NCI-H748 (cell line): ENCODE results near the gene NANOS1.
"Not testable (repeated sequence)": the region's sequence is repeated elsewhere in the genome, so short reads cannot be mapped to it uniquely, and the experiment has no call there.

ENCODE experiments used
- DNase-seq: peaks from one replicate; lab custom pipeline; 2025; ENCODE audit not compliant: unreplicated experiment; lab: John Stamatoyannopoulos, UW

The NANOS1 gene

DNA sequence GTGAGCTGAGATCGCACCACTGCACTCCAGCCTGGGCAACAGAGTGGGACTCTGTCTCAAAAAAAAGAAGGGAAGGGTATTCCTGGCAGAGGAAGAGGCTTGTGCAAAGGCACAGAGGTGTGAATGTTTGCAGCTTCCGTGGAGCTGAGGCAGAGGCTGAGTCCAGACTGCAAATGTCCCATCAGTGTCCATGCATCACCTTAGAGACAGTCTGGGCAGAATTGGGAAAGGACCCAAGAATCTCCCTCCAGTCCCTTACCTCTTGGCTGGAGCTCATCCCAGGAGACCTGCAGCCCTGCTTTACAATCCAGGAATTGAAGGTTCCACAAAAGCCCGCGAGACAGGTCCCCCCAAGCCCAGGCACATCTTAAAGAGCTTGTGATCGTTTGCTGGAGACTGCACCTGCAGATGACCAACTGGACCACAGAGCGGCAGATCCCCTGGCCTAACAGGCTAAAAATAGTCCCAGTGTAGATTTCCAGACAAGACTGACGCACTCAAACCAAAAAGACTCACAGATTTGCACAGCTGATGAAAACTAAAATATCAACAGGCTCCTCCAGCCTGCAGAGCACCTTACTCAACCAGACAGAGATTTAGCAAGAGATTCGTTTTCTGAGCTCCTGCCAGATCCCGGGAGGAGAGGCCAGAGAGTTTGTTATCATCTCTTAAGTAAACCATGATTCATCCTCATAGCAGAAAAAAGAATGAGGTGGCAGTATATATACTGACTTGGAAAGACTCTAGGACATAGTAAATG is 22.9 kb upstream of the NANOS1 start:
- DNase-seq = no peak

DNA sequence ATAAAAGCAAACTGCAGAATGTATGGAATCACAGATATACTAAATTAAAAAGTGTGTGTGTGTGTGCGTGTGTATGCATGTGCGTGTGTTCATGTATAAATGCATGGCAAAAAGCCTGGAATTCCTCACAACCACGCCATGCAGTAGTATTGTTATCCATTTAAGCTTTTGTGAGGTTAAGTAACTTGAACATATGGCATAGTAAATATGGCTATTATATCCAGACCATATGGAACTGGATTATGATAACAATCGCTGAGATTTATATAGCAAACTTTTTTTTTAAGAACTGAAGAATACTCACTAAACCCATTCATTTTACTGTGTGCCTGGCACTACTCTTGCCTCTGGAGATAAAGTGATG is 22.3 kb upstream of the NANOS1 start:
- DNase-seq = no peak

- no peak for DNase-seq
Measured at GRCh38 chr10:119020627-119020946, 8.9 kb upstream of the NANOS1 start.

- DNase-seq = no peak
Measured at GRCh38 chr10:119022846-119023552, 6.5 kb upstream of the NANOS1 start.

DNA sequence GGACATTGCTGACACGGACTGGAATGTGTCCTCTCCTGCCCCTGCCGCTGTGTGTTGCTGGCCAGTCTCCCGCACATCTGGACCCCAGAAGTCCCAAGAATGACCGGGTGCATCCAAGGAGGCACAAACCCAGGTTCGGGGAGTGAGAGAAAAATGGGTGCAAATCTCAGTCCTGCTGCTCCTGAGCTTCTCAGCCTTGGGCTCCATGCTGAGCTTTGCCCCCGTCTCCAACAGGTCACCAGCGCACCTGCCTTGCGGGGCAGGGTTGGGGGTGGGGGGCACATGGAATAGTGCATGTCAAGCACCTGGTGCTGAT is 6.0 kb upstream of the NANOS1 start:
- DNase-seq = no peak

DNA sequence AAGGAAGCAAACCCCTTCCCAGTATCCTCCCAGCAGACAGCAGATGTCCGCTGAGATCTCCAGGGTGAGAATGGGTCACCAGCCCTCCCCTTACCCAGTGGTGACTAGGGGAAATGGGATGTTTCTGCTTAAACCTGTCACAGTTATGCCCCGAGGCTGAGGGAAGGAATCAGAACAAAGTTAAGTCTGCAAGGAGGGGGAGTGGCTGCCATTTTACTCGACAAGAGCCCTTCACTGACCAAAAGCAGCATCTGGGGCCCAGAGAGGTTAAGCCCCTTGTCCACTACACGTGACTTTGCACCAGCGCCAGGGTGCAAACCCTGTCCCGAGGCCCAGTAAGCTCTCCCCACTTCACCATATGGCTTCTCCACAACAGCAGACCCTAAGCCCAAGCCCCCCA is 4.6 kb upstream of the NANOS1 start:
- no peak for DNase-seq

- DNase-seq = peak; percentile 22
Measured at GRCh38 chr10:119025336-119025735, 4.2 kb upstream of the NANOS1 start.

DNA sequence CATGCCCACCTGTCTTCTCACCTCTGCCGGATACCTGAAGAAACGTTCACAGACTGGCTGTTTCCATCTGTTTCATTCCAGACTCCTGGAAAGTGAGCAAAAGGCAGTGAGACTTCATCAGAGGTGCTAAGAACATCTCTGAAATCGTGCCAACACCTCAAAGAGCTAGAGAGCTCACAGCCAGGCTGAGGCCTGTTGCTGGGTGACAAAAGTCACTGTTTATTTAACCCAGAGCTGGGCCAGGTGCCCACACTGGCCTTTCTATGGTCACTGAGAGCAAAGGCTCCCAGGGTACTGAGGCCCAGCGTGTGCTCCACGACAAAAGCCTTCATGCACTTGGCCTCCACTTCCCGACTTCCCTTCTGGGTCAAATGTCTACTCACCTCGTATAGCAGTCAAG is 3.7 kb upstream of the NANOS1 start:
- DNase-seq = peak; percentile 27

DNA sequence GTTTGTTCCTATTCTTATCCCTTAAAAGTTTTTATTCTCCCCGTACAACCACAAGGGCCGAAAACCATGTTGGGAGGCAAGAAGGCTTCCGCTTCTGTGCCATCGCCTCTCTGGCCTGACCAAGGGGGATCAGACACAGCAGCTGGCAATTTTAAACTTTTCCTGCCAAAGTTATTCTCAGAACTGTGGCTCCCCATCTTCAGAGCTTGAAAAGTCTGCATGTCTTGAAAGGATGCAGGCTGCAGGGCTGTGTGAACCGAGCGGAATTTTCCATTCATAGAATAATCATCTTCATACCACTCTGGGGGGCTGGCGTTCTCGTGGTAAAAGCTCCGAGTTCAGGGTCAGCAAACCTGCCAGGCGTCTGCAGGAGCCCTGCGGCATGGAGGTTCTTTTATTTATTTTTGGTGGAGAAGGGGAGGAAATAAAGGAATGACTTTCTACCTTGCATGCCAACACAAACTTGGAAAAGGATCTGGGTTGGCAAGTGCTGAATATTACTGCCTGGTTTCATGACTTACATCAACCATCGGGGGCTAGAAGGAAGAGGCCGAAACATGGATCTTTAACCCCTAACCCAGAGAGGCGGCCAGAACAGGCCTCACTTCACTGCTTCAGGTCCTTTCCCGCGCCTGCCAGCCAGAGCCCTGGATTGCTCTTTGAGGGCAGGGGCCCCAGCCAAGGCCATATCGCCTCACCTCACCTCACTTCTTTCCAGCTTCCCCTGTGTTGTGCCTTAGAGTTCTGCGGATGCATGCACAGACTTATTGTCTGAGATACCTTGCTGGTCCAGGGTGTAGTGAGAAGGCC is 3.0 kb upstream of the NANOS1 start:
- DNase-seq = no peak

DNA sequence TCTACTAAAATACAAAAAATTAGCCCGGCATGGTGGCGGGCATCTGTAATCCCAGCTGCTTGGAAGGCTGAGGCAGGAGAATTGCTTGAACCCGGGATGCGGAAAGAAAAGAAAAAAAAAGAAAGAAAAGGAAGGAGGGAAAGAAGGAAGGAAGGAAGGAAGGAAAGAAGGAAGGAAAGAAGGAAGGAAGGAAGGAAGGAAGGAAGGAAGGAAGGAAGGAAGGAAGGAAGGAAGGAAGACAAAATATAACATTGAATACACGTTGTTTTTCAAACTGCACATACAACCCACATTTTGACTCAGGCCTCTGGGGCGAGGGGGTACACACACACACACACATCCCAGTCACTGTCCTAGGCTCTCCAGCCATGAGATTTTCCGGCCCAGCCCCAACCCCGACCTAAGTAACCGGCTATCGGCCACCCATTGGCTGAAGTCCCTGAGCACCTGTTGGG is 1.0 kb upstream of the NANOS1 start:
- DNase-seq = not testable (repeated sequence)

DNA sequence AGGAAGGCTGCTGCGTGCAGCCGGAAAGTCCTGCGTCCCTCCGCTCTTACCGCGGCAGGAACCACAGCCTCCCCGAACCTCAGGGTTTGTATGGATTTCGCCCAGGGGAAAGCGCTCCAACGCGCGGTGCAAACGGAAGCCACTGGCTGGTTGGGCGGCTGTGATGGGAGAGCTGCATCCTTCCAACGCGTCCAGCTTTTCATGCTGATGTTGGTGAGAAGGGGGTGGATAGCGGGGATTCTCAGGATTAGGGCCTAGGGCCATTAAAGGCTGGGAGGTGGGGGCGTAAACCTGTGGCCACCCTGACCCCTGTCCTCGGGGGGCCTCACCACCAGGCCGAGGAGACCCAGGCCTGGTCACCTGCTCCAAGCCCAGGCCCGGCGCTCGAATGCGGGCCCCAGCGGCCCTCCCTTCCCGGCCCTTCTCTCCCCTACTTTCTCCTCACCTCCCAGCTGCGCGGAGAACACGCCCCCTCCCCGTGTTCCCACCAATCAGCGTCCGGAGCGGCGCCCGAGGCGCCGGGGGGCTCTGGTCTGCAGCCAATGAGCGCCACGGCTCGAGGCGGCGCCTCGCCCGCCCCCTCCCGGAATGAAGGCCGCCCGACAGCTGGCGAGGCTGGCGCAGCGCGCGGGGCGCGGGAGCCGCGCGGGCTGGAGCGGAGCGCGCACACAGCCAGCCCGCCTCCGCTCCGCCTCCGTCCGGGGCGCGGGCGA is 458 bp upstream of the NANOS1 start:
- DNase-seq = peak; percentile 93

DNA sequence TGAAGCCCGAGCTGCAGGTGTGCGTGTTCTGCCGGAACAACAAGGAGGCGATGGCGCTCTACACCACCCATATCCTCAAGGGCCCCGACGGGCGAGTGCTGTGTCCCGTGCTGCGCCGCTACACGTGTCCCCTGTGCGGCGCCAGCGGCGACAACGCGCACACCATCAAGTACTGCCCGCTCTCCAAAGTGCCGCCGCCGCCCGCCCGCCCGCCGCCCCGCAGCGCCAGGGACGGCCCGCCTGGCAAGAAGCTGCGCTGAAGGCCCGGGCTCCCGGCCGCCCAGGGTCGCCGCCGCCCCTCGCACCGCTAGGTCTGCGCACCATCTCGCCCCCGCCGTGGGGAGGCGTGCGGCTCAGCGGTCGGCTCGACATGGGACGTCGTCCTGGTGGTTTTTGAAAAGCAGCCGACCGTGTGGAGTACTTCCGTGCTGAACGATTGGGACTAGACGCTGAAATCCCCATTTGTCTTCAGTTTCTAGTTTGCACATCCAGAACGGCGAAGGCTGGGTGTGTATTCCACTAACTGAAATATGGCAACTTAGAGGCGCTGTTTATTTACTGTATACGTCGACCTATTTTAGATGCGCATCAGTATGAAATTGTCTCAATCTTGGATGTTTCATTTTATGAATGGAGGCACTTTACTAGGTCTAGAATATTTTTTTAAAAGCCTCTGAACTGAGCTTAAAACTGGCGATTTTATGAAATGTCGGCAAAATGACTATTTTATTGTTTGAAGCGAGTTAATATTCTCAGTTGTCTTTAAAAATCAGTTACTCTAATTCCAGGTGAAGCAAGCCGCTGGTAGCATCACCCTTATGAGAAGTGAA is 1.1 kb downstream of the NANOS1 start:
- peak; percentile 73 for DNase-seq

GRCh38 chr10:119031496-119032059 is 2.1 kb downstream of the NANOS1 start:
- no peak for DNase-seq

- no peak for DNase-seq
Measured at GRCh38 chr10:119039161-119039560, 9.6 kb downstream of the NANOS1 start.

GRCh38 chr10:119041326-119041725 is 11.8 kb downstream of the NANOS1 start:
- DNase-seq = no peak

- no peak for DNase-seq
Measured at GRCh38 chr10:119042169-119042568, 12.7 kb downstream of the NANOS1 start.

GRCh38 chr10:119045561-119045960 is 16.0 kb downstream of the NANOS1 start:
- no peak for DNase-seq

- DNase-seq = no peak
Measured at GRCh38 chr10:119049361-119049760, 19.8 kb downstream of the NANOS1 start.

DNA sequence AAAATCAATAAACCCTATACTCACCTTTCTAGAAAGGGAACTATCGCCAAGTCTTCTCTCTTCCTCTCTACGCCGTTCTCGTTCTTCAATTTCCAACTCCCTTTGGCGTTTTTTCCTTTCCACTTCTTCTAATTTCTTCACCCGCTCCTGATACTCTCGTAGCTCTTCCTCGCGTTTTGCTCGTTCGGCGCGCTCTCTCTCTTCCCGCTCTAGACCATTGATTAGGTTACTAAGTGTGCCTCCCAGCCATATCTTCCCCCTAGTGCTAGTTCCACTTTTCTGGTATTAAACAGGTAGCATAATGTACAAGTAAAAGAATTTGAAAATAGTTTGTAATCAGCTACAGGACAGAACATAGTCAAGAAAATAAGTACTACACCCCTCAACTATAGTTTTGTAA is 20.3 kb downstream of the NANOS1 start:
- no peak for DNase-seq

DNA sequence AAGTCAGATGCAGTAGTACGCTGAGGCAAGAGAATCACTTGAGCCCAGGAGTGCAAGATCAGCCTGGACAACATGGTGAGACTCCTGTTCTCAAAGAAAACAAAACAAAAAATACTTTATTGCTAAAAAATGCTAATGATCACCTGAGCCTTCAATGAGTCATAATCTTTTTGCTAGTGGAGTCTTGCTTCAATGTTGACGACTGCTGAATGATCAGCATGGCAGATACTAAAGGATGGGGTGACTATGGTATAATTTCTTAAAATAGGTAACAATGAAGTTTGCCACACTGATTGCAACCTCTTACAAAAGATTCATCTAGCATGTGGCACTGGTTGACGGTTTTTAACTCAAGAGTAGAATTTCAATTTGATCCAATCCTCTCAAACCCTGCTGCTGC is 22.3 kb downstream of the NANOS1 start:
- DNase-seq = no peak
